OCI-LY7 (cell line): ENCODE measurements around the gene RAPGEF3.

ENCODE experiments used
- CTCF ChIP-seq: fragments of 200-600 bp; sonication (generic); conservative IDR thresholded peaks from 2 replicates; pipeline ENCODE4 v1.5.1; 2014; ENCODE audit warnings: mild to moderate bottlenecking, antibody characterized with exemption, low read length, moderate library complexity, mixed read lengths
- EZH2phosphoT487 ChIP-seq: fragments of 200-600 bp; sonication (generic); IDR thresholded peaks from 2 replicates; pipeline ENCODE4 v1.6.1; 2018; ENCODE audit warnings: low read depth, borderline replicate concordance, mild to moderate bottlenecking, mixed run types, antibody characterized with exemption, low read length, moderate library complexity, mixed read lengths

- TF ChIP-seq EZH2phosphoT487 = no peak
- TF ChIP-seq CTCF = no peak
Observed at GRCh38 chr12:47698055-47698454, 60.6 kb downstream of the RAPGEF3 start.
